C4-2B (cell line): ENCODE results near the gene IGF2R.
"Not testable (repeated sequence)": the region's sequence is repeated elsewhere in the genome, so short reads cannot be mapped to it uniquely, and the experiment has no call there.

Experiments
- H3K27ac ChIP-seq: fragments of 450-650 bp; 2 replicates; pipeline ENCODE4 v1.5.1; 2017
- CTCF ChIP-seq: fragments of 450-650 bp; conservative IDR thresholded peaks from 2 replicates; pipeline ENCODE4 v1.5.1; 2017; ENCODE audit warnings: mild to moderate bottlenecking
- ZFX ChIP-seq: fragments of 450-650 bp; IDR thresholded peaks from 2 replicates; pipeline ENCODE4 v1.6.1; 2017

The IGF2R gene

GRCh38 chr6:160124605-160125004 lies 155.7 kb downstream of the IGF2R start:
- H3K27ac ChIP-seq: no peak overlapping the region
- TF ChIP-seq ZFX: no peak
- TF ChIP-seq CTCF: no peak

GRCh38 chr6:160125105-160125504 lies 156.2 kb downstream of the IGF2R start:
- H3K27ac ChIP-seq: not testable (repeated sequence)

- TF ChIP-seq ZFX (no peak), CTCF (no peak)
- H3K27ac ChIP-seq: no peak overlapping the region
Observed at GRCh38 chr6:160127270-160128124, 158.6 kb downstream of the IGF2R start.

GRCh38 chr6:160128125-160128683 lies 159.3 kb downstream of the IGF2R start:
- no peak for TF ChIP-seq CTCF
- TF ChIP-seq ZFX: no peak
- H3K27ac ChIP-seq: no peak overlapping the region

- TF ChIP-seq ZFX: no peak
- no peak for TF ChIP-seq CTCF
- H3K27ac ChIP-seq: no peak overlapping the region
Observed at GRCh38 chr6:160128879-160129516, 160.1 kb downstream of the IGF2R start.

GRCh38 chr6:160129881-160130615 lies 161.2 kb downstream of the IGF2R start:
- TF ChIP-seq CTCF: no peak
- TF ChIP-seq ZFX: no peak
- no peak overlapping the region for H3K27ac ChIP-seq

- TF ChIP-seq ZFX: no peak
- TF ChIP-seq CTCF: no peak
- no peak overlapping the region for H3K27ac ChIP-seq
Observed at GRCh38 chr6:160130729-160131484, 162.0 kb downstream of the IGF2R start.
